H1 (cell line): ENCODE measurements around the gene CSDE1. TPM values are rescaled to one million over a fixed set of nuclear protein-coding genes. Genes with fewer than 3 reads are reported as not detected.

ENCODE experiments used
- CTCF ChIA-PET: fragments of 300-600 bp; sonication (Branson Sonifier 250); formaldehyde crosslinking; loops from one replicate; lab custom pipeline; 2021; ENCODE audit not compliant: partially characterized antibody; lab: Charles Lee
- POLR2A ChIA-PET: fragments of 300-600 bp; sonication (Branson Sonifier 250); formaldehyde crosslinking; loops from one replicate; lab custom pipeline; 2021; ENCODE audit warnings: inconsistent platforms; ENCODE audit not compliant: partially characterized antibody; lab: Charles Lee
- DNase-seq, 2 experiments: peaks; one replicate each; pipeline versions ENCODE4 v3.0.0 to v3.0.0-alpha.2; 2010 to 2022; ENCODE audit warnings: low spot score in 2 of 2, low read depth in 1 of 2, mixed read lengths in 1 of 2
- FAIRE-seq: peaks from 2 replicates; lab custom pipeline; 2011; peaks lifted over from hg19 to GRCh38; lab: Jason Lieb, UNC
- H2AFZ ChIP-seq: 2 replicates; pipeline ENCODE4 v1.8.1; 2012; ENCODE audit warnings: low read length, inconsistent platforms
- H2AK5ac ChIP-seq: 2 replicates; pipeline ENCODE4 v1.6.1; 2013; ENCODE audit warnings: low read depth, low read length
- H2BK120ac ChIP-seq: replicated peaks from 2 replicates; pipeline ENCODE3; 2013; ENCODE audit warnings: low read depth, low read length, inconsistent platforms
- H2BK12ac ChIP-seq: 2 replicates; pipeline ENCODE4 v1.6.1; 2013; ENCODE audit warnings: low read depth, low read length
- H2BK15ac ChIP-seq: 2 replicates; pipeline ENCODE4 v1.6.1; 2013; ENCODE audit warnings: low read length
- H2BK20ac ChIP-seq: 2 replicates; pipeline ENCODE4 v1.6.1; 2013; ENCODE audit warnings: low read length
- H2BK5ac ChIP-seq: 2 replicates; pipeline ENCODE4 v1.6.1; 2013; ENCODE audit warnings: low read depth, low read length
- H3K14ac ChIP-seq: 2 replicates; pipeline ENCODE4 v1.6.1; 2013; ENCODE audit warnings: inconsistent platforms; ENCODE audit not compliant: insufficient read length
- H3K18ac ChIP-seq: 2 replicates; pipeline ENCODE4 v1.6.1; 2013; ENCODE audit warnings: low read length; ENCODE audit errors: extremely low read depth
- H3K23ac ChIP-seq: 2 replicates; pipeline ENCODE4 v1.6.1; 2013; ENCODE audit warnings: inconsistent platforms; ENCODE audit not compliant: insufficient read length
- H3K23me2 ChIP-seq: 2 replicates; pipeline ENCODE4 v1.6.1; 2013; ENCODE audit warnings: low read depth, low read length
- H3K27ac ChIP-seq: 2 replicates; pipeline ENCODE4 v1.6.1; 2011; ENCODE audit warnings: low read depth, low read length, inconsistent platforms
- H3K27me3 ChIP-seq, 4 experiments: replicated peaks in 1 of 4; 1 replicate in 1 of 4; 2 replicates in 3 of 4; pipeline versions ENCODE4 v1.6.1 to v1.8.1; 2011 to 2013; ENCODE audit warnings: low read length in 3 of 4, mild to moderate bottlenecking in 3 of 4, inconsistent platforms in 2 of 4, mixed read lengths in 2 of 4, moderate library complexity in 1 of 4; ENCODE audit not compliant: control insufficient read depth in 3 of 4, insufficient read depth in 3 of 4; ENCODE audit errors: extremely low read depth in 1 of 4
- H3K36me3 ChIP-seq, 4 experiments: 2 replicates each; pipeline versions ENCODE4 v1.6.1 to v1.8.1; 2011 to 2013; ENCODE audit warnings: mild to moderate bottlenecking in 4 of 4, low read length in 3 of 4, moderate library complexity in 2 of 4, control low read depth in 1 of 4, inconsistent platforms in 1 of 4; ENCODE audit not compliant: insufficient read depth in 4 of 4, control insufficient read depth in 2 of 4
- H3K4ac ChIP-seq: replicated peaks from 2 replicates; pipeline ENCODE3; 2013; ENCODE audit warnings: low read length, low read depth, mixed read lengths, inconsistent platforms; ENCODE audit not compliant: insufficient read length
- H3K4me1 ChIP-seq, 4 experiments: replicated peaks in 1 of 4; 1 replicate in 1 of 4; 2 replicates in 3 of 4; pipeline versions ENCODE4 v1.6.1 to v1.8.1; 2011 to 2013; ENCODE audit warnings: low read length in 3 of 4, inconsistent platforms in 2 of 4, mixed read lengths in 1 of 4; ENCODE audit not compliant: insufficient read depth in 4 of 4, control insufficient read depth in 3 of 4
- H3K4me2 ChIP-seq, 2 experiments: 2 replicates each; pipeline versions ENCODE4 v1.6.1 to v1.8.1; 2011 to 2013; ENCODE audit warnings: low read depth in 2 of 2, low read length in 2 of 2, control low read depth in 1 of 2, inconsistent platforms in 1 of 2, mild to moderate bottlenecking in 1 of 2; ENCODE audit not compliant: insufficient read depth in 1 of 2
- H3K4me3 ChIP-seq, 4 experiments: fragments of 200-600, 300-600 bp in 1 of 4; sonication (generic), shearing (Covaris generic), sonication (Bioruptor Twin) in 1 of 4; 2 replicates each; pipeline versions ENCODE4 v1.5.1 to v1.8.1; 2011 to 2016; ENCODE audit warnings: low read length in 4 of 4, low read depth in 3 of 4, control low read depth in 2 of 4, inconsistent platforms in 2 of 4, mild to moderate bottlenecking in 2 of 4, mixed read lengths in 1 of 4, moderate library complexity in 1 of 4; ENCODE audit not compliant: insufficient read depth in 2 of 4; ENCODE audit errors: extremely low read depth in 1 of 4
- H3K56ac ChIP-seq: replicated peaks from 2 replicates; pipeline ENCODE3; 2013; ENCODE audit warnings: low read depth, mild to moderate bottlenecking, mixed read lengths, low read length, inconsistent platforms; ENCODE audit not compliant: insufficient read length
- H3K79me1 ChIP-seq: 2 replicates; pipeline ENCODE4 v1.6.1; 2013; ENCODE audit warnings: low read depth, low read length, control low read depth
- H3K79me2 ChIP-seq, 2 experiments: 2 replicates each; pipeline versions ENCODE4 v1.6.1 to v1.8.1; 2012 to 2013; ENCODE audit warnings: low read length in 2 of 2, mild to moderate bottlenecking in 2 of 2, inconsistent platforms in 1 of 2; ENCODE audit not compliant: insufficient read depth in 2 of 2, control insufficient read depth in 1 of 2
- H3K9ac ChIP-seq, 4 experiments: replicated peaks in 1 of 4; 1 replicate in 1 of 4; 2 replicates in 3 of 4; pipeline versions ENCODE4 v1.6.1 to v1.8.1; 2011 to 2013; ENCODE audit warnings: low read depth in 3 of 4, low read length in 3 of 4, control low read depth in 2 of 4, mild to moderate bottlenecking in 2 of 4, moderate library complexity in 2 of 4, inconsistent platforms in 1 of 4; ENCODE audit errors: extremely low read depth in 1 of 4
- H3K9me3 ChIP-seq, 2 experiments: 2 replicates each; pipeline versions ENCODE4 v1.6.1 to v1.8.1; 2012 to 2013; ENCODE audit warnings: mild to moderate bottlenecking in 2 of 2, moderate library complexity in 2 of 2, control low read depth in 1 of 2, inconsistent platforms in 1 of 2, low read depth in 1 of 2, low read length in 1 of 2, mixed read lengths in 1 of 2; ENCODE audit not compliant: insufficient read depth in 2 of 2
- H4K20me1 ChIP-seq, 2 experiments: replicated peaks in 1 of 2; 2 replicates each; pipeline versions ENCODE3 to v1.8.1; 2011 to 2013; ENCODE audit warnings: inconsistent platforms in 2 of 2, low read length in 2 of 2, mild to moderate bottlenecking in 1 of 2; ENCODE audit not compliant: insufficient read depth in 2 of 2, control insufficient read depth in 1 of 2
- H4K5ac ChIP-seq: 2 replicates; pipeline ENCODE4 v1.6.1; 2013; ENCODE audit warnings: low read length, low read depth, mixed read lengths, inconsistent platforms; ENCODE audit not compliant: insufficient read length
- H4K8ac ChIP-seq: 2 replicates; pipeline ENCODE4 v1.8.0; 2013; ENCODE audit warnings: mild to moderate bottlenecking, moderate library complexity, low read length, inconsistent platforms; ENCODE audit not compliant: insufficient read depth; ENCODE audit errors: extremely low read depth
- H4K91ac ChIP-seq: replicated peaks from 2 replicates; pipeline ENCODE3; 2013; ENCODE audit warnings: low read length, mixed read lengths, inconsistent platforms; ENCODE audit not compliant: insufficient read length
- CTBP2 ChIP-seq: IDR thresholded peaks from 2 replicates; pipeline ENCODE4 v1.7.0; 2011; ENCODE audit warnings: borderline replicate concordance, mild to moderate bottlenecking, moderate library complexity, mixed read lengths, low read length; ENCODE audit not compliant: insufficient read depth, insufficient read length
- EP300 ChIP-seq, 2 experiments: IDR thresholded peaks; 1 replicate in 1 of 2; 2 replicates in 1 of 2; pipeline ENCODE4 v1.6.1; 2011 to 2012; ENCODE audit warnings: low read depth in 2 of 2, low read length in 2 of 2, mild to moderate bottlenecking in 2 of 2, borderline replicate concordance in 1 of 2, inconsistent platforms in 1 of 2, moderate library complexity in 1 of 2
- WGBS, 2 experiments: shearing (Covaris generic) in 1 of 2; methylation state at CpG; one replicate each; pipeline versions ENCODE4 v1.1.6 to v1.1.7; 2013 to 2015; ENCODE audit warnings: low lambda C conversion rate in 2 of 2, mixed read lengths in 2 of 2, inconsistent platforms in 1 of 2, low coverage in 1 of 2, missing lambda C conversion rate in 1 of 2; ENCODE audit not compliant: insufficient replicate concordance in 2 of 2, insufficient coverage in 1 of 2, insufficient read length in 1 of 2; ENCODE audit errors: extremely low coverage in 1 of 2, missing lambda C conversion rate in 1 of 2; 5-methylcytosine and 5-hydroxymethylcytosine counted together
- polyA plus RNA-seq, 7 experiments: library from polyadenylated mRNA; depleted of rRNA in 3 of 7; stranded (reverse) in 5 of 7; unstranded in 2 of 7; fragments of >200 nt in 5 of 7; fragments of 200-250 nt in 2 of 7; gene quantifications; 1 replicate in 5 of 7; 2 replicates in 1 of 7; 4 replicates in 1 of 7; pipeline versions ENCODE4 v1.2.1 to v1.2.3, GENCODE V29; 2011 to 2013; ENCODE audit warnings: missing spikeins in 2 of 7, mixed read lengths in 2 of 7
- total RNA-seq: library from RNA; stranded (reverse); fragmentation: NEBNext Ultra II Directional; extraction: Animal tissue kit (Norgen Biotek cat#: 25700); gene quantifications from 2 replicates; pipeline ENCODE4 v1.2.1, GENCODE V29; 2021

The CSDE1 gene
- total and polyA plus RNA-seq, 2 of the 8 experiments (the other 6 are each of a cell fraction or from before 2014, with no cell fraction given): 149 to 635 TPM

GRCh38 chr1:114758256-114758832, 560 bp upstream of the CSDE1 start:
- Histone ChIP-seq H3K79me1 (no peaks in the 10 kb centered on the region), H3K27me3 (no peaks in the 10 kb centered on the region), H3K9ac (peak overlapping the region in 3 of 4 experiments; percentile 8 to 48 (median 40); a peak in 2 of 7 replicates), H3K56ac (no peak overlapping the region), H4K8ac (no peak overlapping the region), H3K23me2 (no peaks in the 10 kb centered on the region), H3K14ac (no peak overlapping the region), H2BK12ac (no peak overlapping the region; the same call in 1 of the 2 replicates), H3K9me3 (no peaks in the 10 kb centered on the region), H4K91ac (no peak overlapping the region), H2BK5ac (no peak overlapping the region), H3K27ac (peak overlapping the region; percentile 100), H3K4ac (no peak overlapping the region), H3K79me2 (peaks cover 37 to 39% of the 10 kb centered on the region in 2 experiments), H3K4me1 (peaks cover 0 to 11% (median 3%) of the 10 kb centered on the region in 4 experiments; a peak in 2 of 7 replicates), H2AFZ (peak overlapping the region; percentile 96), H2BK120ac (no peak overlapping the region), H3K4me2 (peak overlapping the region; percentile 58 to 62), H2BK20ac (no peak overlapping the region), H3K23ac (no peak overlapping the region), H4K5ac (peak overlapping the region; percentile 51), H3K36me3 (peaks cover 0 to 12% (median 2%) of the 10 kb centered on the region in 4 experiments; a peak in 2 of 8 replicates), H3K18ac (no peak overlapping the region), H4K20me1 (peaks cover 10 to 11% of the 10 kb centered on the region in 2 experiments), H2BK15ac (no peak overlapping the region), H2AK5ac (no peak overlapping the region), H3K4me3 (peak overlapping the region; percentile 10 to 100 (median 94); a peak in 5 of 8 replicates)
- no peak for TF ChIP-seq CTBP2
- no peak for TF ChIP-seq EP300 (IDR thresholded peaks at IDR 0.05; ENCODE audit: borderline replicate concordance in 1 of 2, low read depth in 2 of 2, low read length in 2 of 2)
- FAIRE-seq (no peak), DNase-seq (no peak)
- POLR2A ChIA-PET: interaction anchor here (0.7 to 6.0 kb wide), 14 partner anchors 10 to 248 kb away, joined by 3 to 68 read pairs (median 8); partner anchors contain the start of genes DENND2C, NRAS, SIKE1 and TRIM33
- CTCF ChIA-PET: interaction anchor here (1.0 kb wide), 1 partner anchor 11 kb away, joined by 3 read pairs; no protein-coding TSS in a partner anchor
- 51% methylated on average over 6 of the region's 6 CpGs; no CpG with 5 or more reads in 1 of the 2 experiments for WGBS, 2 experiments
